ENCODE results near the gene KIAA0930.

DNA sequence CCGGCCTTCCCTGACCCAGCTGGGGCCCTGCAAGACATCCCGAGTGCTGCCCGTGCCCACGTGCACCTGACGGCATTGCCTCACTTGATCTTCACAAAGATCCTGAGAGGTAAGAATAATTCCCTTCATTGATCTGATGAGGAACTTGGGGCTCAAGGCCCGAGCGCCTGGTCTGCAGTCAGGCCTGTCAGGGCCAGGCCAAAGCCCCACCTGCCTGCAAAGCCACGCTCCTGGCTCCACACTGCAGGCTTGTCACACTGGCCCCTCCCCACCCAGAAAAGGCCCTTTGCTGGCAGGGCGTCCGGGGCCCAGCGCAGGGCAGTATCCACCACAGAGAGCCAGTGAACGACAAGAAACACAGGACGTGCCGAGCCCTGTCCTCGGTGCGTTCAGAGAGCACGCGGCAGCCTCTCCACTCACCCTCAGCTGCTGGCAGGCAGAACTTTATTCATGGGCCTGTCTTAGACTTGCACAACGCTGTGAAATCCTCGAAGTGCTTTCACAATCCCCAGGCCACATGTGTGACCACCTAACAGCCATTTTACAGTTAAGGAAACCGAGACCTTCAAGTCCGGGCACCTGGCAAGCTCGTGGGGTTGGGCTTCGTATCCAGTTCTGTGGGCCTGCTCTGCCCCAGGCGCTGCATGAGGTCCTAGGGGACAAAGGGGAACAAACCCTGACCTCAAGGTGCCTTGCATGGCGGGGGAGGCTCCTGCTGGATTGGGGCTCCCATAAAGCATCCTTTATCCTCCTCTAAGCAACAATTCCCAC, 14.8 kb downstream of the KIAA0930 start:
- TF ChIP-seq, protein P1, sequence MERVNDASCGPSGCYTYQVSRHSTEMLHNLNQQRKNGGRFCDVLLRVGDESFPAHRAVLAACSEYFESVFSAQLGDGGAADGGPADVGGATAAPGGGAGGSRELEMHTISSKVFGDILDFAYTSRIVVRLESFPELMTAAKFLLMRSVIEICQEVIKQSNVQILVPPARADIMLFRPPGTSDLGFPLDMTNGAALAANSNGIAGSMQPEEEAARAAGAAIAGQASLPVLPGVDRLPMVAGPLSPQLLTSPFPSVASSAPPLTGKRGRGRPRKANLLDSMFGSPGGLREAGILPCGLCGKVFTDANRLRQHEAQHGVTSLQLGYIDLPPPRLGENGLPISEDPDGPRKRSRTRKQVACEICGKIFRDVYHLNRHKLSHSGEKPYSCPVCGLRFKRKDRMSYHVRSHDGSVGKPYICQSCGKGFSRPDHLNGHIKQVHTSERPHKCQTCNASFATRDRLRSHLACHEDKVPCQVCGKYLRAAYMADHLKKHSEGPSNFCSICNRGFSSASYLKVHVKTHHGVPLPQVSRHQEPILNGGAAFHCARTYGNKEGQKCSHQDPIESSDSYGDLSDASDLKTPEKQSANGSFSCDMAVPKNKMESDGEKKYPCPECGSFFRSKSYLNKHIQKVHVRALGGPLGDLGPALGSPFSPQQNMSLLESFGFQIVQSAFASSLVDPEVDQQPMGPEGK (CRISPR knock-in tag; IDR thresholded peaks at IDR 0.05; ENCODE audit: borderline replicate concordance), result no peak
- TF ChIP-seq ZFP30 (CRISPR knock-in tag; IDR thresholded peaks at IDR 0.05) (no peak), RARB (CRISPR knock-in tag; IDR thresholded peaks at IDR 0.05) (no peak), ESRRG (CRISPR knock-in tag; IDR thresholded peaks at IDR 0.05) (no peak)
- TF ChIP-seq, protein P2, sequence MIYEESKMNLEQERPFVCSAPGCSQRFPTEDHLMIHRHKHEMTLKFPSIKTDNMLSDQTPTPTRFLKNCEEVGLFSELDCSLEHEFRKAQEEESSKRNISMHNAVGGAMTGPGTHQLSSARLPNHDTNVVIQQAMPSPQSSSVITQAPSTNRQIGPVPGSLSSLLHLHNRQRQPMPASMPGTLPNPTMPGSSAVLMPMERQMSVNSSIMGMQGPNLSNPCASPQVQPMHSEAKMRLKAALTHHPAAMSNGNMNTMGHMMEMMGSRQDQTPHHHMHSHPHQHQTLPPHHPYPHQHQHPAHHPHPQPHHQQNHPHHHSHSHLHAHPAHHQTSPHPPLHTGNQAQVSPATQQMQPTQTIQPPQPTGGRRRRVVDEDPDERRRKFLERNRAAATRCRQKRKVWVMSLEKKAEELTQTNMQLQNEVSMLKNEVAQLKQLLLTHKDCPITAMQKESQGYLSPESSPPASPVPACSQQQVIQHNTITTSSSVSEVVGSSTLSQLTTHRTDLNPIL (CRISPR knock-in tag; IDR thresholded peaks at IDR 0.05; ENCODE audit: low read depth), result no peak

Measured in SK-N-SH treated with all-trans-retinoic acid at 6 μM for 48 hours (cell line).